Osteoblast (primary cell): ENCODE measurements around the gene SNTG2. TPM values are rescaled to one million over a fixed set of nuclear protein-coding genes. Genes with fewer than 3 reads are reported as not detected.

Experiments used
- DNase-seq: peaks from one replicate; pipeline ENCODE4 v3.0.0; 2011; ENCODE audit warnings: low spot score, mixed read lengths; ENCODE audit not compliant: insufficient read length; ENCODE audit errors: missing footprints
- H2AFZ ChIP-seq: 2 replicates; pipeline ENCODE4 v1.6.0; 2011; ENCODE audit warnings: mild to moderate bottlenecking, low read length
- H3K27ac ChIP-seq: 2 replicates; pipeline ENCODE4 v1.5.1; 2011; ENCODE audit warnings: mild to moderate bottlenecking, low read depth, low read length, moderate library complexity
- H3K27me3 ChIP-seq: 2 replicates; pipeline ENCODE4 v1.6.0; 2012; ENCODE audit warnings: mild to moderate bottlenecking, control low read depth, inconsistent platforms, low read length, moderate library complexity; ENCODE audit not compliant: insufficient read depth
- H3K36me3 ChIP-seq: 2 replicates; pipeline ENCODE4 v1.5.1; 2011; ENCODE audit warnings: mild to moderate bottlenecking, low read length, control low read depth, moderate library complexity; ENCODE audit not compliant: insufficient read depth
- H3K4me1 ChIP-seq: 2 replicates; pipeline ENCODE4 v1.5.1; 2011; ENCODE audit warnings: mild to moderate bottlenecking, low read length, control low read depth, moderate library complexity; ENCODE audit not compliant: insufficient read depth
- H3K4me2 ChIP-seq: 2 replicates; pipeline ENCODE4 v1.6.0; 2011; ENCODE audit warnings: mild to moderate bottlenecking, low read length; ENCODE audit not compliant: insufficient read depth
- H3K4me3 ChIP-seq: fragments of 200-600 bp; sonication (generic); 3 replicates; pipeline ENCODE4 v1.5.1; 2012; ENCODE audit warnings: mild to moderate bottlenecking, low read length, inconsistent platforms; ENCODE audit not compliant: insufficient read depth
- H3K79me2 ChIP-seq: 2 replicates; pipeline ENCODE4 v1.6.0; 2012; ENCODE audit warnings: mild to moderate bottlenecking, low read length, control low read depth, inconsistent platforms; ENCODE audit not compliant: insufficient read depth
- H3K9me3 ChIP-seq: 2 replicates; pipeline ENCODE4 v1.5.1; 2011; ENCODE audit warnings: low read depth, low read length, control low read depth
- H4K20me1 ChIP-seq: 2 replicates; pipeline ENCODE4 v1.6.0; 2012; ENCODE audit warnings: mild to moderate bottlenecking, low read length, control low read depth; ENCODE audit not compliant: insufficient read depth
- CTCF ChIP-seq: IDR thresholded peaks from 2 replicates; pipeline ENCODE4 v1.5.1; 2011; ENCODE audit warnings: mild to moderate bottlenecking, low read depth, low read length, moderate library complexity; ENCODE audit errors: extremely low read depth
- total RNA-seq: library from RNA; depleted of rRNA; stranded (reverse); fragments of >200 nt; gene quantifications from 2 replicates; pipeline ENCODE4 v1.2.3, GENCODE V29; 2012

Gene SNTG2
- total RNA-seq, 1 donor, result 1.4 TPM

- DNase-seq, result no peak
- Histone ChIP-seq H3K9me3 (no peaks in the 10 kb centered on the region), H3K79me2 (no peaks in the 10 kb centered on the region), H3K4me1 (peaks cover 6% of the 10 kb centered on the region), H3K36me3 (no peaks in the 10 kb centered on the region), H3K4me2 (no peak overlapping the region), H3K27me3 (no peaks in the 10 kb centered on the region), H2AFZ (no peak overlapping the region), H3K4me3 (no peak overlapping the region), H3K27ac (no peak overlapping the region), H4K20me1 (no peaks in the 10 kb centered on the region)
- TF ChIP-seq CTCF, result no peak
Measured at GRCh38 chr2:1028831-1029230, 78.2 kb downstream of the SNTG2 start.

GRCh38 chr2:1032030-1032429, 81.4 kb downstream of the SNTG2 start:
- no peak for DNase-seq
- Histone ChIP-seq H3K9me3 (no peaks in the 10 kb centered on the region), H3K27ac (no peak overlapping the region), H3K4me3 (no peak overlapping the region), H2AFZ (no peak overlapping the region), H3K27me3 (no peaks in the 10 kb centered on the region), H3K4me1 (no peaks in the 10 kb centered on the region), H3K4me2 (no peak overlapping the region), H3K79me2 (no peaks in the 10 kb centered on the region), H4K20me1 (no peaks in the 10 kb centered on the region), H3K36me3 (no peaks in the 10 kb centered on the region)
- TF ChIP-seq CTCF, result no peak

GRCh38 chr2:1033069-1033468, 82.4 kb downstream of the SNTG2 start:
- H3K4me2 ChIP-seq, result no peak overlapping the region
- H2AFZ ChIP-seq, result no peak overlapping the region
- no peaks in the 10 kb centered on the region for H3K4me1 ChIP-seq
- H3K27ac ChIP-seq, result no peak overlapping the region
- TF ChIP-seq CTCF, result no peak
- no peaks in the 10 kb centered on the region for H3K36me3 ChIP-seq
- no peaks in the 10 kb centered on the region for H3K79me2 ChIP-seq
- no peak for DNase-seq
- no peaks in the 10 kb centered on the region for H3K9me3 ChIP-seq
- no peak overlapping the region for H3K4me3 ChIP-seq
- H3K27me3 ChIP-seq, result no peaks in the 10 kb centered on the region
- H4K20me1 ChIP-seq, result no peaks in the 10 kb centered on the region

- no peaks in the 10 kb centered on the region for H3K36me3 ChIP-seq
- H3K9me3 ChIP-seq, result no peaks in the 10 kb centered on the region
- peak overlapping the region; percentile 25 for H2AFZ ChIP-seq
- H3K4me1 ChIP-seq, result no peaks in the 10 kb centered on the region
- no peaks in the 10 kb centered on the region for H4K20me1 ChIP-seq
- no peak overlapping the region for H3K4me3 ChIP-seq
- no peak for DNase-seq
- H3K27me3 ChIP-seq, result no peaks in the 10 kb centered on the region
- no peaks in the 10 kb centered on the region for H3K79me2 ChIP-seq
- H3K27ac ChIP-seq, result no peak overlapping the region
- TF ChIP-seq CTCF, result no peak
- H3K4me2 ChIP-seq, result no peak overlapping the region
Measured at GRCh38 chr2:1037066-1037465, 86.4 kb downstream of the SNTG2 start.
